ENCODE data around the gene DOCK6. TPM values are rescaled to one million over a fixed set of nuclear protein-coding genes. Genes with fewer than 3 reads are reported as not detected.

The DOCK6 gene
- total RNA-seq, 1 experiment from 2014 or later: 19.4 TPM

- no peaks in the 10 kb centered on the region; the same call in 1 of the 2 replicates for H3K4me1 ChIP-seq (ENCODE audit: control insufficient read depth, insufficient read depth, low read length)
- DNase-seq (ENCODE audit: low read depth, low spot score): peak; percentile 82
- peak overlapping the region; percentile 70 for H3K27ac ChIP-seq (ENCODE audit: low read length)
- BruUV-seq (replicated peaks): no TSS peak
- peak; percentile 49; the same call in 1 of the 2 replicates for TF ChIP-seq POLR2AphosphoS5 (IDR thresholded peaks at IDR 0.05; ENCODE audit: low read depth, low read length)
- TF ChIP-seq SIN3A (IDR thresholded peaks at IDR 0.05; ENCODE audit: borderline replicate concordance, insufficient read depth, low read depth, low read length): no peak
- TF ChIP-seq, protein P1, sequence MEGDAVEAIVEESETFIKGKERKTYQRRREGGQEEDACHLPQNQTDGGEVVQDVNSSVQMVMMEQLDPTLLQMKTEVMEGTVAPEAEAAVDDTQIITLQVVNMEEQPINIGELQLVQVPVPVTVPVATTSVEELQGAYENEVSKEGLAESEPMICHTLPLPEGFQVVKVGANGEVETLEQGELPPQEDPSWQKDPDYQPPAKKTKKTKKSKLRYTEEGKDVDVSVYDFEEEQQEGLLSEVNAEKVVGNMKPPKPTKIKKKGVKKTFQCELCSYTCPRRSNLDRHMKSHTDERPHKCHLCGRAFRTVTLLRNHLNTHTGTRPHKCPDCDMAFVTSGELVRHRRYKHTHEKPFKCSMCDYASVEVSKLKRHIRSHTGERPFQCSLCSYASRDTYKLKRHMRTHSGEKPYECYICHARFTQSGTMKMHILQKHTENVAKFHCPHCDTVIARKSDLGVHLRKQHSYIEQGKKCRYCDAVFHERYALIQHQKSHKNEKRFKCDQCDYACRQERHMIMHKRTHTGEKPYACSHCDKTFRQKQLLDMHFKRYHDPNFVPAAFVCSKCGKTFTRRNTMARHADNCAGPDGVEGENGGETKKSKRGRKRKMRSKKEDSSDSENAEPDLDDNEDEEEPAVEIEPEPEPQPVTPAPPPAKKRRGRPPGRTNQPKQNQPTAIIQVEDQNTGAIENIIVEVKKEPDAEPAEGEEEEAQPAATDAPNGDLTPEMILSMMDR (IDR thresholded peaks at IDR 0.05): peak; percentile 97
- POLR2A ChIA-PET: no interaction called here
- no peaks in the 10 kb centered on the region for H3K9me3 ChIP-seq (ENCODE audit: control insufficient read depth, insufficient read depth, low read depth, low read length)
- CTCF ChIA-PET: interaction anchor here (0.6 to 1.0 kb wide), 11 partner anchors 44 to 323 kb away, joined by 3 to 13 read pairs (median 5); partner anchors contain the start of genes EPOR and SWSAP1
- no peaks in the 10 kb centered on the region for H3K27me3 ChIP-seq (ENCODE audit: control insufficient read depth, insufficient read depth, low read length)
- ATAC-seq: peak; percentile 99
- in situ Hi-C loops (cut with HindIII; ENCODE audit: low pct_unique_long_range_greater_than_20kb, low sequenced_read_pairs) (no loop called here), intact Hi-C loops (cut with micrococcal nuclease; ENCODE audit: unreplicated experiment) (no loop called here)
- no peaks in the 10 kb centered on the region for H3K36me3 ChIP-seq (ENCODE audit: control insufficient read depth, insufficient read depth, low read length)
- H3K4me3 ChIP-seq (ENCODE audit: low read depth in 2 of 2, low read length in 2 of 2): peak overlapping the region; percentile 34 to 55
These were observed 31.4 kb upstream of the DOCK6 start for GRCh38 chr19:11293433-11294389.

GRCh38 chr19:11291991-11292390 lies 29.7 kb upstream of the DOCK6 start:
- ChIA-PET CTCF (no interaction called here), POLR2A (no interaction called here)
- no peak overlapping the region for H3K4me3 ChIP-seq (ENCODE audit: low read depth in 2 of 2, low read length in 2 of 2)
- no peak overlapping the region for H3K27ac ChIP-seq (ENCODE audit: low read length)
- no peaks in the 10 kb centered on the region; the same call in 1 of the 2 replicates for H3K4me1 ChIP-seq (ENCODE audit: control insufficient read depth, insufficient read depth, low read length)
- in situ Hi-C loops (cut with HindIII; ENCODE audit: low pct_unique_long_range_greater_than_20kb, low sequenced_read_pairs): no loop called here
- intact Hi-C loops (cut with micrococcal nuclease; ENCODE audit: unreplicated experiment): no loop called here
- no TSS peak for BruUV-seq (replicated peaks)
- TF ChIP-seq, protein P1 (IDR thresholded peaks at IDR 0.05): no peak
- TF ChIP-seq, protein P2, sequence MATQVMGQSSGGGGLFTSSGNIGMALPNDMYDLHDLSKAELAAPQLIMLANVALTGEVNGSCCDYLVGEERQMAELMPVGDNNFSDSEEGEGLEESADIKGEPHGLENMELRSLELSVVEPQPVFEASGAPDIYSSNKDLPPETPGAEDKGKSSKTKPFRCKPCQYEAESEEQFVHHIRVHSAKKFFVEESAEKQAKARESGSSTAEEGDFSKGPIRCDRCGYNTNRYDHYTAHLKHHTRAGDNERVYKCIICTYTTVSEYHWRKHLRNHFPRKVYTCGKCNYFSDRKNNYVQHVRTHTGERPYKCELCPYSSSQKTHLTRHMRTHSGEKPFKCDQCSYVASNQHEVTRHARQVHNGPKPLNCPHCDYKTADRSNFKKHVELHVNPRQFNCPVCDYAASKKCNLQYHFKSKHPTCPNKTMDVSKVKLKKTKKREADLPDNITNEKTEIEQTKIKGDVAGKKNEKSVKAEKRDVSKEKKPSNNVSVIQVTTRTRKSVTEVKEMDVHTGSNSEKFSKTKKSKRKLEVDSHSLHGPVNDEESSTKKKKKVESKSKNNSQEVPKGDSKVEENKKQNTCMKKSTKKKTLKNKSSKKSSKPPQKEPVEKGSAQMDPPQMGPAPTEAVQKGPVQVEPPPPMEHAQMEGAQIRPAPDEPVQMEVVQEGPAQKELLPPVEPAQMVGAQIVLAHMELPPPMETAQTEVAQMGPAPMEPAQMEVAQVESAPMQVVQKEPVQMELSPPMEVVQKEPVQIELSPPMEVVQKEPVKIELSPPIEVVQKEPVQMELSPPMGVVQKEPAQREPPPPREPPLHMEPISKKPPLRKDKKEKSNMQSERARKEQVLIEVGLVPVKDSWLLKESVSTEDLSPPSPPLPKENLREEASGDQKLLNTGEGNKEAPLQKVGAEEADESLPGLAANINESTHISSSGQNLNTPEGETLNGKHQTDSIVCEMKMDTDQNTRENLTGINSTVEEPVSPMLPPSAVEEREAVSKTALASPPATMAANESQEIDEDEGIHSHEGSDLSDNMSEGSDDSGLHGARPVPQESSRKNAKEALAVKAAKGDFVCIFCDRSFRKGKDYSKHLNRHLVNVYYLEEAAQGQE (IDR thresholded peaks at IDR 0.05; ENCODE audit: insufficient read depth in 1 of 2, low read depth in 2 of 2, low read length in 1 of 2): no peak
- no peak for TF ChIP-seq TCF7L2 (IDR thresholded peaks at IDR 0.05; ENCODE audit: low read depth, low read length)
- no peak for TF ChIP-seq SIN3A (IDR thresholded peaks at IDR 0.05; ENCODE audit: borderline replicate concordance, insufficient read depth, low read depth, low read length)
- no peak for TF ChIP-seq POLR2AphosphoS5 (IDR thresholded peaks at IDR 0.05; ENCODE audit: low read depth, low read length)
- H3K36me3 ChIP-seq (ENCODE audit: control insufficient read depth, insufficient read depth, low read length): no peaks in the 10 kb centered on the region
- ATAC-seq (no peak), DNase-seq (ENCODE audit: low read depth, low spot score) (no peak)
- H3K27me3 ChIP-seq (ENCODE audit: control insufficient read depth, insufficient read depth, low read length): no peaks in the 10 kb centered on the region
- no peaks in the 10 kb centered on the region for H3K9me3 ChIP-seq (ENCODE audit: control insufficient read depth, insufficient read depth, low read depth, low read length)
